GM12872 (cell line): ENCODE measurements around the gene COL20A1.

ENCODE experiments used
- CTCF ChIP-seq: IDR thresholded peaks from 3 replicates; pipeline ENCODE4 v1.5.1; 2011; ENCODE audit warnings: low read depth, mild to moderate bottlenecking, low read length, moderate library complexity; ENCODE audit not compliant: insufficient read depth

The COL20A1 gene

GRCh38 chr20:63281742-63282665 lies 11.0 kb upstream of the COL20A1 start:
- TF ChIP-seq CTCF, result no peak

GRCh38 chr20:63282946-63283345 lies 10.0 kb upstream of the COL20A1 start:
- no peak for TF ChIP-seq CTCF

- TF ChIP-seq CTCF, result no peak
These were observed 9.4 kb upstream of the COL20A1 start for GRCh38 chr20:63283397-63284082.

GRCh38 chr20:63284083-63284440 lies 8.9 kb upstream of the COL20A1 start:
- no peak for TF ChIP-seq CTCF

GRCh38 chr20:63284544-63284949 lies 8.4 kb upstream of the COL20A1 start:
- TF ChIP-seq CTCF, result no peak

- TF ChIP-seq CTCF, result no peak
These were observed 7.9 kb upstream of the COL20A1 start for GRCh38 chr20:63284981-63285524.

GRCh38 chr20:63285636-63286615 lies 7.1 kb upstream of the COL20A1 start:
- no peak for TF ChIP-seq CTCF
